Measurements from ENCODE around the gene CCDC83.

CCDC83 gene

GRCh38 chr11:85825616-85826015, 29.6 kb upstream of the CCDC83 start:
- TF ChIP-seq ZNF623 (tag by site-specific recombination; IDR thresholded peaks at IDR 0.05), result no peak
- no peak for TF ChIP-seq ZBTB17 (tag by site-specific recombination; IDR thresholded peaks at IDR 0.05)
- no peak for TF ChIP-seq ZBTB6 (tag by site-specific recombination; IDR thresholded peaks at IDR 0.05)
- no peak for TF ChIP-seq CTCF (tag by site-specific recombination; IDR thresholded peaks at IDR 0.05)
- TF ChIP-seq ZNF132 (tag by site-specific recombination; IDR thresholded peaks at IDR 0.05; ENCODE audit: borderline replicate concordance), result no peak
- no peak for TF ChIP-seq ZNF16 (tag by site-specific recombination; IDR thresholded peaks at IDR 0.05; ENCODE audit: low read depth)
- no peak for TF ChIP-seq MZF1 (tag by site-specific recombination; IDR thresholded peaks at IDR 0.05; ENCODE audit: borderline replicate concordance)
- no peak for TF ChIP-seq ZNF266 (tag by site-specific recombination; IDR thresholded peaks at IDR 0.05; ENCODE audit: low read depth)
- TF ChIP-seq ZNF426 (tag by site-specific recombination; IDR thresholded peaks at IDR 0.05), result no peak
- TF ChIP-seq ZNF596 (tag by site-specific recombination; IDR thresholded peaks at IDR 0.05), result no peak
- no peak for TF ChIP-seq ZNF202 (tag by site-specific recombination; IDR thresholded peaks at IDR 0.05; ENCODE audit: borderline replicate concordance)
- TF ChIP-seq ZBTB44 (tag by site-specific recombination; IDR thresholded peaks at IDR 0.05), result no peak
- TF ChIP-seq ZFP41 (tag by site-specific recombination; IDR thresholded peaks at IDR 0.05; ENCODE audit: borderline replicate concordance), result no peak
- no peak for TF ChIP-seq ZNF280C (tag by site-specific recombination; IDR thresholded peaks at IDR 0.05)
- TF ChIP-seq ZNF133 (tag by site-specific recombination; IDR thresholded peaks at IDR 0.05), result no peak
- TF ChIP-seq ZBTB11 (tag by site-specific recombination; conservative IDR thresholded peaks at IDR 0.05; ENCODE audit: low read depth), result no peak
- TF ChIP-seq ZNF146 (tag by site-specific recombination; IDR thresholded peaks at IDR 0.05), result no peak
- H3K4me1 ChIP-seq (ENCODE audit: control insufficient read depth, insufficient read depth, low read length), result peaks cover 10% of the 10 kb centered on the region
- ChIA-PET POLR2A (interaction anchor here (0.7 kb wide), 1 partner anchor 1129 kb away, joined by 4 read pairs; no protein-coding TSS in a partner anchor), CTCF (interaction anchor here (0.6 to 3.2 kb wide), 11 partner anchors 11 to 435 kb away, joined by 3 to 21 read pairs (median 4); partner anchors contain the start of gene CCDC83)
- H3K27ac ChIP-seq (ENCODE audit: extremely low read depth, low read depth, low read length), result no peak overlapping the region
- no peak overlapping the region for H3K4me3 ChIP-seq (ENCODE audit: low read depth, low read length)
- H3K36me3 ChIP-seq (ENCODE audit: control insufficient read depth in 2 of 2, insufficient read depth in 1 of 2, low read length in 2 of 2), result no peaks in the 10 kb centered on the region
- H3K9me3 ChIP-seq (ENCODE audit: control insufficient read depth, insufficient read depth, low read depth, low read length), result no peaks in the 10 kb centered on the region

Data from HEK293 (cell line).